CD4-positive, alpha-beta T cell (primary cell): Measurements from ENCODE around the gene RNF7. TPM values are rescaled to one million over a fixed set of nuclear protein-coding genes. Genes with fewer than 3 reads are reported as not detected.
A peak's percentile ranks its signal among the peaks of the same experiment; 100 is the strongest.

ENCODE experiments used
- ATAC-seq: fragments of 200-7000 bp; cut with Tn5 transposase; one replicate; pipeline ENCODE4 v1.10.0; 2022; ENCODE audit warnings: mild to moderate bottlenecking; ENCODE audit not compliant: poor library complexity
- CTCF ChIA-PET: fragments of 350-600 bp; sonication (Branson Sonifier 250); formaldehyde crosslinking; loops from one replicate; lab custom pipeline; 2021; ENCODE audit warnings: antibody characterized with exemption, inconsistent platforms; lab: Charles Lee
- POLR2A ChIA-PET: fragments of 350-600 bp; sonication (Branson Sonifier 250); formaldehyde crosslinking; loops from one replicate; lab custom pipeline; 2021; ENCODE audit warnings: antibody characterized with exemption, inconsistent platforms; lab: Charles Lee
- DNase-seq, 14 experiments: peaks; one replicate each; pipeline ENCODE4 v3.0.0-alpha.2; 2013 to 2020; ENCODE audit warnings: mixed read lengths in 2 of 14
- H3K27ac ChIP-seq, 2 donors: one replicate each; pipeline versions ENCODE4 v1.5.1 to v1.7.0; 2013; ENCODE audit warnings: low read length in 2 of 2, low read depth in 1 of 2, mild to moderate bottlenecking in 1 of 2
- H3K27me3 ChIP-seq, 2 experiments: 1 replicate in 1 of 2; 2 replicates in 1 of 2; pipeline versions ENCODE4 v1.6.1 to v1.7.0; 2013; ENCODE audit warnings: low read length in 2 of 2, control low read depth in 1 of 2, mild to moderate bottlenecking in 1 of 2, moderate library complexity in 1 of 2; ENCODE audit not compliant: insufficient read depth in 2 of 2, control insufficient read depth in 1 of 2
- H3K36me3 ChIP-seq: one replicate; pipeline ENCODE4 v1.6.1; 2013; ENCODE audit warnings: low read length, control low read depth; ENCODE audit not compliant: insufficient read depth
- H3K4me1 ChIP-seq: one replicate; pipeline ENCODE4 v1.6.1; 2013; ENCODE audit warnings: low read length, control low read depth; ENCODE audit not compliant: insufficient read depth
- H3K4me3 ChIP-seq: one replicate; pipeline ENCODE4 v1.5.1; 2013; ENCODE audit warnings: mild to moderate bottlenecking, low read length, moderate library complexity
- H3K9me3 ChIP-seq, 2 experiments: 1 replicate in 1 of 2; 2 replicates in 1 of 2; pipeline versions ENCODE4 v1.6.1 to v1.7.0; 2013; ENCODE audit warnings: low read length in 2 of 2, mild to moderate bottlenecking in 2 of 2, control low read depth in 1 of 2, moderate library complexity in 1 of 2; ENCODE audit not compliant: control insufficient read depth in 1 of 2, insufficient read depth in 1 of 2
- H3K27ac Mint-ChIP-seq: one replicate; pipeline ENCODE4 v1.8.0; 2020; ENCODE audit warnings: mixed read lengths
- H3K27me3 Mint-ChIP-seq: one replicate; pipeline ENCODE4 v1.8.0; 2021; ENCODE audit warnings: mixed read lengths
- H3K36me3 Mint-ChIP-seq: one replicate; pipeline ENCODE4 v1.8.0; 2021; ENCODE audit warnings: low read depth, mixed read lengths
- H3K4me1 Mint-ChIP-seq: one replicate; pipeline ENCODE4 v1.8.0; 2021; ENCODE audit warnings: low read depth, mixed read lengths
- H3K4me3 Mint-ChIP-seq: one replicate; pipeline ENCODE4 v1.8.0; 2020; ENCODE audit warnings: mild to moderate bottlenecking, mixed read lengths
- H3K9me3 Mint-ChIP-seq: one replicate; pipeline ENCODE4 v1.8.0; 2020; ENCODE audit warnings: mixed read lengths
- intact Hi-C, 2 experiments: fragments of 100-400 bp; cut with DNase I in 1 of 2; cut with micrococcal nuclease in 1 of 2; formaldehyde crosslinking; loops; one replicate each; pipeline versions ENCODE4 v1.15.1 to v1.9.0; 2023 to 2025; cut with DNase I, micrococcal nuclease
- total RNA-seq, 174 experiments: library from RNA in 2 of 174; stranded (reverse) in 2 of 174; gene quantifications; one replicate each; pipeline ENCODE4 v1.2.3 and lab custom pipeline; 2021 to 2026
- TF ChIP-seq, protein P1 (sequence below): fragments of 200-600 bp; IDR thresholded peaks from one replicate; pipeline ENCODE4 v1.8.0; 2022; ENCODE audit warnings: antibody characterized with exemption, mild to moderate bottlenecking

RNF7 gene
- total RNA-seq, 2 experiments from 2014 or later, result 60.7 to 65.7 TPM

DNA sequence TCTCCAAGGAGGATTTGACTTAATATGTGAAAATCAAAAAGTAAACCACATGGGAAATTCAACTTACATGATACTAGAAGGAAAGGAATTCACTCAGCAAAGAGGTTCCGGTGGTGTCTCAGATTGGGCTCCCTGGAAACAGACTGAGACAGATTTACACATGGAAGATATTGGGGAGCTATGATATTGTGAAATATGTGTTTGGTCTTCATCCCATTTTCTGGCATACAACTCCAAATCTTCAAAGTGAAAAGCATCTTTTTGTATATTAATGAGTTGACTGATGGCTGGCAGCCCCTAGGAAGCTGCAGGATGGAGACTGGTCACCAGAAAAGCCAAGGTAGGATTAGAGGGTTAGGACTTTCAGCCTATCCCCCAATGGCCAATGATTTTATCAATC lies 54.4 kb downstream of the RNF7 start:
- H3K36me3 ChIP-seq, result no peaks in the 10 kb centered on the region
- no peaks in the 10 kb centered on the region for H3K27me3 ChIP-seq
- CTCF ChIA-PET, result no interaction called here
- H3K9me3 ChIP-seq, result no peaks in the 10 kb centered on the region
- POLR2A ChIA-PET, result interaction anchor here (1.3 to 1.4 kb wide), 2 partner anchors 54 to 83 kb away, joined by 3 to 6 read pairs; no protein-coding TSS in a partner anchor
- no peaks in the 10 kb centered on the region for H3K9me3 Mint-ChIP-seq
- ATAC-seq, result no peak
- H3K27ac ChIP-seq, result no peak overlapping the region
- H3K4me3 ChIP-seq, result no peak overlapping the region
- peaks cover 38% of the 10 kb centered on the region for H3K4me1 ChIP-seq
- peaks cover 38% of the 10 kb centered on the region for H3K4me1 Mint-ChIP-seq
- intact Hi-C loops, result loop anchor here in 1 of 2 experiments (10.0 kb wide), 1 partner anchor 58 kb away; the partner anchor contains the start of gene RNF7
- TF ChIP-seq, protein P1, sequence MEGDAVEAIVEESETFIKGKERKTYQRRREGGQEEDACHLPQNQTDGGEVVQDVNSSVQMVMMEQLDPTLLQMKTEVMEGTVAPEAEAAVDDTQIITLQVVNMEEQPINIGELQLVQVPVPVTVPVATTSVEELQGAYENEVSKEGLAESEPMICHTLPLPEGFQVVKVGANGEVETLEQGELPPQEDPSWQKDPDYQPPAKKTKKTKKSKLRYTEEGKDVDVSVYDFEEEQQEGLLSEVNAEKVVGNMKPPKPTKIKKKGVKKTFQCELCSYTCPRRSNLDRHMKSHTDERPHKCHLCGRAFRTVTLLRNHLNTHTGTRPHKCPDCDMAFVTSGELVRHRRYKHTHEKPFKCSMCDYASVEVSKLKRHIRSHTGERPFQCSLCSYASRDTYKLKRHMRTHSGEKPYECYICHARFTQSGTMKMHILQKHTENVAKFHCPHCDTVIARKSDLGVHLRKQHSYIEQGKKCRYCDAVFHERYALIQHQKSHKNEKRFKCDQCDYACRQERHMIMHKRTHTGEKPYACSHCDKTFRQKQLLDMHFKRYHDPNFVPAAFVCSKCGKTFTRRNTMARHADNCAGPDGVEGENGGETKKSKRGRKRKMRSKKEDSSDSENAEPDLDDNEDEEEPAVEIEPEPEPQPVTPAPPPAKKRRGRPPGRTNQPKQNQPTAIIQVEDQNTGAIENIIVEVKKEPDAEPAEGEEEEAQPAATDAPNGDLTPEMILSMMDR, result no peak
- no peaks in the 10 kb centered on the region for H3K36me3 Mint-ChIP-seq
- DNase-seq, result no peak
- H3K27me3 Mint-ChIP-seq, result no peaks in the 10 kb centered on the region
- H3K27ac Mint-ChIP-seq, result no peak overlapping the region
- no peak overlapping the region for H3K4me3 Mint-ChIP-seq

DNA sequence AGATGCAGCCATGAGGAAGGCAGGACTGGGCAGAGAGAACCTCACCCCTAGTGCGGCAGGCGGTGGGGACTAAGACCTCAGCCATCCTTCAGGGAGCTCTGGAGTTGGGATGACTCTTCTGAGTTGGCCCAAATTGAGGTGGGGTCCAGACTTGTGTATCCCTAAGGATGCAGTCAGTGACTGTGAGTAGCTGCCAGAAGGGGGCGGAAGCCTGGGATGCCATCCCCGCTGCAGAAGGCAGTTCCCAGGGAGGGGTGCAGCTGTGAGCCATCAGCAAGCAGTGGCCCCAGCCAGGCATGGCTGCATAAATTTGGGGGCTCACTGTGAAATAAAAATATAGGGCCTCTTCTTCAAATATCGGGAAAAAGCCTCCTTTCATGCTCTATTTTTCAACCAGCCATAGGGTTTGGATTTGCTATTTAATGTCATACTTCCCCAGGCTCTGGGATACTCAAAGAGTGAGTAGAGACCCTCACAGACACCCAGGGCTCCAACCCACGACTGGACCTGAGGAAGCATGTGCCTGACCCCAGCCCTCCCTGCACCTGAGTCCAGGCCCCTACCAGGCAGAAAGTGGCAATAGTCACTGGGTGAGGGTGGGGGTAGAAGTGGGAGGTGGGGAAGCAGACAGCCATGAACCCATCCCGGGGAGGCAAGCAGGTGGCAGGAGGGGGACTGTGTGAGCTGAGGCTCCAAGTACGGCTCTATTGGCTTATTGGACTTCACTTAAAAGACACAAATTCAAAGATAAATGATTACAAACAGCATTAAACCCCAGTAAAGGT lies 55.6 kb downstream of the RNF7 start:
- no peak for ATAC-seq
- Histone ChIP-seq H3K4me1 (peaks cover 50% of the 10 kb centered on the region), H3K36me3 (no peaks in the 10 kb centered on the region), H3K9me3 (no peaks in the 10 kb centered on the region), H3K27ac (no peak overlapping the region), H3K27me3 (no peaks in the 10 kb centered on the region), H3K4me3 (no peak overlapping the region)
- Mint-ChIP-seq H3K9me3 (no peaks in the 10 kb centered on the region), H3K4me1 (peaks cover 50% of the 10 kb centered on the region), H3K27me3 (no peaks in the 10 kb centered on the region), H3K36me3 (no peaks in the 10 kb centered on the region), H3K27ac (peak overlapping the region; percentile 93), H3K4me3 (no peak overlapping the region)
- CTCF ChIA-PET, result no interaction called here
- POLR2A ChIA-PET, result interaction anchor here (1.3 to 1.4 kb wide), 2 partner anchors 55 to 82 kb away, joined by 3 to 6 read pairs; no protein-coding TSS in a partner anchor
- no peak for DNase-seq
- TF ChIP-seq, protein P1, result no peak
- intact Hi-C loops, result loop anchor here in 1 of 2 experiments (10.0 kb wide), 1 partner anchor 59 kb away; the partner anchor contains the start of gene RNF7

DNA sequence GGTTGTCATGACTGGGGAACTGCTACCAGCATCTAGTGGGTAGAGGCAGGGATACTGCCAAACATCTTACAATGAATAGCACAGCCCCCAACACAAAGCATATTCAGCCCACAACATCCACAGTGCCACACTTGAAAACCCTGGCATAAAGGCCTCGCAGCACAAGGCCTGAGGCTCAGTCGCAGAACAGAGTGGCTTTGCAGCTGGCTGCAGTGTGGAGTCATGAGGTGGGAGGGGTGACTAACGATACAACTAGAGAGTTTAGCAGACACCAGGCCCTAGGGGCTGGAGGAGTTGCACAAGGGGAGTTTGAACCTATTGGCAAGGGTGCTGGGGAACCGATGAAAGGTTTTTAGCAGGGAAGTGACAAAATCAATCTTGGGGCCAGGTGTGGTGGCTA lies 57.2 kb downstream of the RNF7 start:
- no peak for ATAC-seq
- no peak overlapping the region for H3K27ac ChIP-seq
- Mint-ChIP-seq H3K9me3 (no peaks in the 10 kb centered on the region), H3K27me3 (no peaks in the 10 kb centered on the region), H3K4me1 (peaks cover 63% of the 10 kb centered on the region), H3K27ac (peak overlapping the region; percentile 93), H3K4me3 (peak overlapping the region; percentile 83), H3K36me3 (no peaks in the 10 kb centered on the region)
- peak in 1 of 14 experiments; percentile 14 for DNase-seq
- POLR2A ChIA-PET, result interaction anchor here (3.5 kb wide), 1 partner anchor 56 kb away, joined by 69 read pairs; the partner anchor contains the start of gene RNF7
- H3K4me3 ChIP-seq, result no peak overlapping the region
- intact Hi-C loops, result loop anchor here in 1 of 2 experiments (10.0 kb wide), 1 partner anchor 60 kb away; the partner anchor contains the start of gene RNF7
- H3K36me3 ChIP-seq, result no peaks in the 10 kb centered on the region
- no peaks in the 10 kb centered on the region for H3K9me3 ChIP-seq
- peaks cover 56% of the 10 kb centered on the region for H3K4me1 ChIP-seq
- CTCF ChIA-PET, result interaction anchor here (3.3 kb wide), 1 partner anchor 80 kb away, joined by 22 read pairs; no protein-coding TSS in a partner anchor
- no peaks in the 10 kb centered on the region for H3K27me3 ChIP-seq
- TF ChIP-seq, protein P1, result no peak
